CD8-positive, alpha-beta memory T cell (primary cell): Measurements from ENCODE around the gene KCNJ8. TPM values are rescaled to one million over a fixed set of nuclear protein-coding genes. Genes with fewer than 3 reads are reported as not detected.
"Not testable (repeated sequence)": the region's sequence is repeated elsewhere in the genome, so short reads cannot be mapped to it uniquely, and the experiment has no call there.

Source experiments
- CTCF ChIA-PET: fragments of 350-600 bp; sonication (Branson Sonifier 250); formaldehyde crosslinking; loops from one replicate; lab custom pipeline; 2021; ENCODE audit warnings: antibody characterized with exemption; lab: Charles Lee
- POLR2A ChIA-PET: fragments of 350-600 bp; sonication (Branson Sonifier 250); formaldehyde crosslinking; loops from one replicate; lab custom pipeline; 2021; ENCODE audit warnings: antibody characterized with exemption; lab: Charles Lee
- DNase-seq, 5 donors: peaks; one replicate each; pipeline versions ENCODE4 v3.0.0 to v3.0.0-alpha.2; 2020 to 2022; ENCODE audit warnings: mixed read lengths in 1 of 5
- H3K27ac ChIP-seq: one replicate; pipeline ENCODE4 v1.7.0; 2013; ENCODE audit warnings: low read depth, mild to moderate bottlenecking, low read length, moderate library complexity
- H3K27me3 ChIP-seq: 2 replicates; pipeline ENCODE4 v1.7.0; 2013; ENCODE audit warnings: low read length, mild to moderate bottlenecking; ENCODE audit not compliant: insufficient read depth, poor library complexity, severe bottlenecking
- H3K36me3 ChIP-seq: 2 replicates; pipeline ENCODE4 v1.7.0; 2013; ENCODE audit warnings: mild to moderate bottlenecking, low read length, moderate library complexity; ENCODE audit not compliant: insufficient read depth
- H3K4me1 ChIP-seq: 2 replicates; pipeline ENCODE4 v1.7.0; 2013; ENCODE audit warnings: mild to moderate bottlenecking, low read length, moderate library complexity; ENCODE audit not compliant: insufficient read depth
- H3K4me3 ChIP-seq: 2 replicates; pipeline ENCODE4 v1.7.0; 2013; ENCODE audit warnings: mild to moderate bottlenecking, low read length
- H3K9me3 ChIP-seq: 2 replicates; pipeline ENCODE4 v1.7.0; 2013; ENCODE audit warnings: mild to moderate bottlenecking, low read length
- H3K27ac Mint-ChIP-seq, 8 donors: one replicate each; pipeline ENCODE4 v1.8.0; 2020 to 2021; ENCODE audit warnings: mixed read lengths in 8 of 8, mild to moderate bottlenecking in 6 of 8, inconsistent platforms in 3 of 8, moderate library complexity in 3 of 8
- H3K27me3 Mint-ChIP-seq, 2 donors: one replicate each; pipeline ENCODE4 v1.8.0; 2020 to 2021; ENCODE audit warnings: mixed read lengths in 2 of 2, mild to moderate bottlenecking in 1 of 2, moderate library complexity in 1 of 2
- H3K36me3 Mint-ChIP-seq, 3 donors: one replicate each; pipeline ENCODE4 v1.8.0; 2020 to 2021; ENCODE audit warnings: mixed read lengths in 3 of 3, inconsistent platforms in 1 of 3, mild to moderate bottlenecking in 1 of 3
- H3K4me1 Mint-ChIP-seq, 3 donors: one replicate each; pipeline ENCODE4 v1.8.0; 2020 to 2021; ENCODE audit warnings: mixed read lengths in 3 of 3, inconsistent platforms in 1 of 3, mild to moderate bottlenecking in 1 of 3
- H3K4me3 Mint-ChIP-seq, 7 donors: one replicate each; pipeline ENCODE4 v1.8.0; 2020 to 2021; ENCODE audit warnings: mixed read lengths in 7 of 7, mild to moderate bottlenecking in 6 of 7, moderate library complexity in 4 of 7, inconsistent platforms in 2 of 7
- H3K9me3 Mint-ChIP-seq, 5 donors: one replicate each; pipeline ENCODE4 v1.8.0; 2020 to 2022; ENCODE audit warnings: mixed read lengths in 5 of 5, mild to moderate bottlenecking in 3 of 5, moderate library complexity in 2 of 5, inconsistent platforms in 1 of 5
- polyA plus RNA-seq: library from polyadenylated mRNA; unstranded; fragments of 300-500 nt; fragmentation: Illumina TruSeq; gene quantifications from one replicate; pipeline ENCODE4 v1.2.3, GENCODE V29; 2021
- total RNA-seq, 2 experiments: library from RNA; stranded (reverse); gene quantifications; one replicate each; pipeline ENCODE4 v1.2.3, GENCODE V29; 2021

KCNJ8 gene
- total and polyA plus RNA-seq, 3 experiments from 2014 or later, result not detected

- H3K36me3 ChIP-seq, result no peaks in the 10 kb centered on the region
- Mint-ChIP-seq H3K36me3 (no peaks in the 10 kb centered on the region), H3K9me3 (peaks cover 0 to 6% (median 0%) of the 10 kb centered on the region in 5 donors), H3K27me3 (peaks cover 5 to 21% of the 10 kb centered on the region in 2 donors), H3K4me3 (no peak overlapping the region), H3K27ac (no peak overlapping the region), H3K4me1 (no peaks in the 10 kb centered on the region)
- DNase-seq, result no peak
- ChIA-PET CTCF (no interaction called here), POLR2A (no interaction called here)
- no peaks in the 10 kb centered on the region for H3K9me3 ChIP-seq
- H3K4me3 ChIP-seq, result no peak overlapping the region
- H3K4me1 ChIP-seq, result no peaks in the 10 kb centered on the region
- no peak overlapping the region for H3K27ac ChIP-seq
- no peaks in the 10 kb centered on the region for H3K27me3 ChIP-seq
Observed at GRCh38 chr12:21795648-21796328, 21.3 kb upstream of the KCNJ8 start.

GRCh38 chr12:21794807-21795595 lies 20.5 kb upstream of the KCNJ8 start:
- H3K4me3 ChIP-seq, H3K27ac Mint-ChIP-seq, H3K36me3 ChIP-seq, H3K4me3 Mint-ChIP-seq, H3K27ac ChIP-seq, H3K4me1 ChIP-seq, POLR2A ChIA-PET, H3K4me1 Mint-ChIP-seq, H3K27me3 ChIP-seq, H3K36me3 Mint-ChIP-seq, H3K9me3 ChIP-seq, CTCF ChIA-PET, DNase-seq, H3K9me3 Mint-ChIP-seq: not testable (repeated sequence)
- peaks cover 5 to 21% of the 10 kb centered on the region in 2 donors for H3K27me3 Mint-ChIP-seq

- H3K27me3 ChIP-seq, H3K4me1 Mint-ChIP-seq, H3K4me3 Mint-ChIP-seq, CTCF ChIA-PET, H3K27ac Mint-ChIP-seq, H3K27ac ChIP-seq, POLR2A ChIA-PET, DNase-seq, H3K4me3 ChIP-seq, H3K36me3 Mint-ChIP-seq, H3K4me1 ChIP-seq, H3K9me3 ChIP-seq, H3K36me3 ChIP-seq, H3K9me3 Mint-ChIP-seq: not testable (repeated sequence)
- H3K27me3 Mint-ChIP-seq, result peaks cover 8 to 14% of the 10 kb centered on the region in 2 donors
Observed at GRCh38 chr12:21789687-21790086, 15.2 kb upstream of the KCNJ8 start.

DNA sequence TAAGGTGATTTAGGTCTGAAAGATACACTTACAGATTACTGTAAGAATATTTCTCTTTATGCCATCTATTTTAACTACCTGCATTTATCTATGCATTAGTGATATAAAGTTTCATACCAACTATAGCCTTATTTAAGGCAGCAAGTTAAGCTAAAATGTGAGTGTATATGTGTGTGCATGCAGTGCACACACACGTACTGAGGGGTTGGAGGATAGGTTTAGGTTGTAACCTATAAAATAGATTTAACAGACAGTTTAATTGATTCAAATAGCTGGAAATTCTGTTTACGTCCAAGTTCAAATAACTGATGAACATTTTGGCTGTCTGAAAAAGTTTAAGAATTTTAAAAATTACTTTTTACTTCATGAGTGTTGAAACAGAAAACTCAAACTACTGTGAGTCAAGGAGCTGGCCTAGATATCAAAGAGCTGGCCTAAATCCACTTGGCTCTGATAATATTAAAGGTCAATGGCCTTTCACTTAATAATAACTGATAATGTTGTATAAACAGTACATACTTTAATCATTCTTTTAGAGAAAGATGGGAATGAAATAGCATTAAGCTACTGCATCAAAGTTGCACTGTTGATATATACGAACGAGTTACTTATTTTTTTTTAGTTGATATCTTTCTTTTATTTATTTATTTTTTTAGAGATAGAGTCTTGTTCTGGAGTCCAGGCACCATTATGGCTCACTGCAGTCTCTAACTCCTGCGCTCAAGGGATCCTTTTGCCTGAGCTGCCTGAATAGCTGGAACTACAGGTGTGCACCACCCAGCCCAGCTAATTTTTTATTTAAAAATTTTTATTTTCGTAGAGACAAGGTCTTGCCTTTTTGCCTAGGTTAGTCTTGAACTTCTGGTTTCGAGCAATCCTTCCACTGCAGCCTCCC lies 13.8 kb upstream of the KCNJ8 start:
- H3K4me3 Mint-ChIP-seq, result no peak overlapping the region
- H3K27ac Mint-ChIP-seq, result no peak overlapping the region
- H3K27ac ChIP-seq, result no peak overlapping the region
- no peaks in the 10 kb centered on the region for H3K4me1 Mint-ChIP-seq
- no peak for DNase-seq
- no peaks in the 10 kb centered on the region for H3K4me1 ChIP-seq
- no peaks in the 10 kb centered on the region for H3K36me3 ChIP-seq
- H3K27me3 Mint-ChIP-seq, result peaks cover 8 to 9% of the 10 kb centered on the region in 2 donors
- H3K9me3 ChIP-seq, result no peaks in the 10 kb centered on the region
- ChIA-PET CTCF (no interaction called here), POLR2A (no interaction called here)
- peaks cover 0 to 9% (median 5%) of the 10 kb centered on the region in 5 donors for H3K9me3 Mint-ChIP-seq
- no peak overlapping the region for H3K4me3 ChIP-seq
- H3K27me3 ChIP-seq, result no peaks in the 10 kb centered on the region
- no peaks in the 10 kb centered on the region for H3K36me3 Mint-ChIP-seq

DNA sequence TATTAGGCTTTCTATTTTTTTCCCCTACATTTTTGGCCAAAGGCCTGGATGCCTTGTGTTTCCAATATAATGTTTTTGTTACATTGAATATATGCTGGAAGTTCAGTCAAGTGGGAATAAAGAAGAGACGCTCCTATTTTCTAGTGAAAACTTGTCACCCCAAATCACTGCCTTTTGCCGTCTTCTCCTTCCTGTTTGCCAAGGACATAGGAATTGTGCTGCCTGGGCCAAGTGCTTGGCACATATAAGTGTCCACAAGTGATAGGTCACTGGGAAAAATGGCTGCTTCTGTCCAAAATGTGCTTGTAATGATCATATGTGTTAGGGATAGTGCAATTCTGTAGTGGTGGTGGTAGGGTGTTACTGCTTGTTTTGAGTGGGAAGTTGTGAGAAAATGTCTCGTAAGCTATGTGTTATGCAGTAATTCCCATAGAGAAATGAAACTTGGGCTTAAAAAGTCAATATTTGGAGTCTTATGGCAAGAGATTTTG lies 11.6 kb upstream of the KCNJ8 start:
- Histone ChIP-seq H3K27me3 (no peaks in the 10 kb centered on the region), H3K4me1 (no peaks in the 10 kb centered on the region), H3K9me3 (no peaks in the 10 kb centered on the region), H3K36me3 (no peaks in the 10 kb centered on the region), H3K4me3 (no peak overlapping the region), H3K27ac (no peak overlapping the region)
- H3K4me3 Mint-ChIP-seq, result no peak overlapping the region
- H3K4me1 Mint-ChIP-seq, result no peaks in the 10 kb centered on the region
- no peaks in the 10 kb centered on the region for H3K36me3 Mint-ChIP-seq
- peaks cover 0 to 9% (median 3%) of the 10 kb centered on the region in 5 donors for H3K9me3 Mint-ChIP-seq
- H3K27ac Mint-ChIP-seq, result no peak overlapping the region
- POLR2A ChIA-PET, result no interaction called here
- no peak for DNase-seq
- CTCF ChIA-PET, result no interaction called here
- peaks cover 3 to 5% of the 10 kb centered on the region in 2 donors for H3K27me3 Mint-ChIP-seq

GRCh38 chr12:21782723-21783122 lies 8.2 kb upstream of the KCNJ8 start:
- H3K4me1 ChIP-seq, H3K27ac ChIP-seq, H3K4me1 Mint-ChIP-seq, DNase-seq, H3K9me3 ChIP-seq, H3K4me3 ChIP-seq, H3K9me3 Mint-ChIP-seq, H3K36me3 Mint-ChIP-seq, H3K27me3 Mint-ChIP-seq, CTCF ChIA-PET, H3K27ac Mint-ChIP-seq, H3K4me3 Mint-ChIP-seq, H3K36me3 ChIP-seq, POLR2A ChIA-PET, H3K27me3 ChIP-seq: not testable (repeated sequence)

- Mint-ChIP-seq H3K27ac (no peak overlapping the region), H3K4me3 (no peak overlapping the region), H3K36me3 (no peaks in the 10 kb centered on the region), H3K9me3 (peaks cover 0 to 2% (median 0%) of the 10 kb centered on the region in 5 donors), H3K4me1 (no peaks in the 10 kb centered on the region), H3K27me3 (peaks cover 7 to 24% of the 10 kb centered on the region in 2 donors)
- no peak for DNase-seq
- ChIA-PET POLR2A (no interaction called here), CTCF (no interaction called here)
- H3K27ac ChIP-seq, result no peak overlapping the region
- H3K9me3 ChIP-seq, result no peaks in the 10 kb centered on the region
- H3K36me3 ChIP-seq, result no peaks in the 10 kb centered on the region
- no peaks in the 10 kb centered on the region for H3K27me3 ChIP-seq
- no peak overlapping the region for H3K4me3 ChIP-seq
- no peaks in the 10 kb centered on the region for H3K4me1 ChIP-seq
Observed at GRCh38 chr12:21780786-21781185, 6.3 kb upstream of the KCNJ8 start.

GRCh38 chr12:21776175-21776574 lies 1.7 kb upstream of the KCNJ8 start:
- Histone ChIP-seq H3K9me3 (no peaks in the 10 kb centered on the region), H3K27me3 (peaks cover 6% of the 10 kb centered on the region), H3K36me3 (no peaks in the 10 kb centered on the region), H3K4me1 (no peaks in the 10 kb centered on the region), H3K27ac (no peak overlapping the region), H3K4me3 (no peak overlapping the region)
- Mint-ChIP-seq H3K4me1 (peaks cover 5 to 18% (median 14%) of the 10 kb centered on the region in 3 donors), H3K9me3 (no peaks in the 10 kb centered on the region), H3K4me3 (no peak overlapping the region), H3K27ac (no peak overlapping the region), H3K36me3 (no peaks in the 10 kb centered on the region), H3K27me3 (peaks cover 14 to 49% of the 10 kb centered on the region in 2 donors)
- CTCF ChIA-PET, result no interaction called here
- DNase-seq, result no peak
- POLR2A ChIA-PET, result no interaction called here
